Epithelial cell of prostate (primary cell): ENCODE data around the gene ANG.
"Not testable (repeated sequence)": the region's sequence is repeated elsewhere in the genome, so short reads cannot be mapped to it uniquely, and the experiment has no call there.

Experiments
- DNase-seq: peaks from one replicate; pipeline ENCODE4 v3.0.0-alpha.2; 2011; ENCODE audit warnings: low read depth, low spot score
- H3K27ac ChIP-seq: fragments of 450-650 bp; 2 replicates; pipeline ENCODE4 v1.5.1; 2017; ENCODE audit warnings: mild to moderate bottlenecking

Gene ANG

DNA sequence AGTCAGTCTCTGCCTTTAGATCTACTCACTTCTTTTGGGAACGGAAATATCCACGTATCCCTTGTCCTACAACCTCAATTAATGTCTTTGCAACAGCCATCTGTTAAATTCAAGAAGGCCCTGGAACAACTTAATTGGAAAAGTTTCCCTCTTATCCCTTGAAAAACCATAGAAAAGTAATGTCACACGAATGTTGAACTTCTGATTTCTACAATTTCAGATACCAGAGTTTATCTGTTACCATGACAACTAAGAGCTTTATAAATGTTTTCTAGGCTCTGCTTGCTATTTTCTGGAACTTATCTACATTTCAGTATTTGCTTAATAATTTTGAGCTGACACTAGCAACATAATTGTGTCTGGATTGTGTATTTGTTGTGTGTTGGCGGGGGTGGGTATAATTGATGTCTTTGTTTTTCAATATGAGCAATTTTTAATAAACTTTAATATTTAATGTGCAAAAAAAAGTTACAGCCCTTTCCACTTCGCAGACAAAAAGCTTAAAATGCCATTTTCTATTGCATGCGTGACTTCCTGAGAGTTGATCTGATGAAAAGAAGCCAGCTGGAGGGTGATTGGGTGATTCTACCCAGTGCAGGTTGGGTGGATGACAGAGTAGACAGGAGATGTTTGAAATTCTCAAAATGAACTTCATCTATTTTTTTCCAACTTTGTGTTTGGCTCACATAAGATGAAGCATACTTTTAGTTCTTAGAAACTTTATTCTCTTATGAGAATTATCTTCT lies 45.3 kb downstream of the ANG start:
- no peak overlapping the region for H3K27ac ChIP-seq
- DNase-seq = no peak

DNA sequence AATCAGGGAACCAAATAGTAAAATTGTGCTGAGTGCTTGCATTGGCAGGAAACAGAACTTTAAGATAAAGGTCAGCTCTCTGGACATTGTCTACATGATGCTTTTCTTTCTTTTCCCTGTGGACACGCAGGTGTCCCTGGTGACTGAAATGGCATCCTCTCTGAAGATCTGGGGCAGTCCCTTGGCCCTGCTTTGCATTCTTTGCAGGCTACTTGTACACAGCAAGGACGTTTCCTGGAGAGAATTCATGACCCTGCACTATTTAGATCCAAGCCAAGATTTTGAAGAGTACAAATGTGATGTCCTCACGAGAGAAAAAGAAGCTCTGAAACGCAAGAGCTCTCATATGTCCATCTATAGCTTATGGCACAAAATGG lies 45.9 kb downstream of the ANG start:
- DNase-seq = no peak
- no peak overlapping the region for H3K27ac ChIP-seq

DNA sequence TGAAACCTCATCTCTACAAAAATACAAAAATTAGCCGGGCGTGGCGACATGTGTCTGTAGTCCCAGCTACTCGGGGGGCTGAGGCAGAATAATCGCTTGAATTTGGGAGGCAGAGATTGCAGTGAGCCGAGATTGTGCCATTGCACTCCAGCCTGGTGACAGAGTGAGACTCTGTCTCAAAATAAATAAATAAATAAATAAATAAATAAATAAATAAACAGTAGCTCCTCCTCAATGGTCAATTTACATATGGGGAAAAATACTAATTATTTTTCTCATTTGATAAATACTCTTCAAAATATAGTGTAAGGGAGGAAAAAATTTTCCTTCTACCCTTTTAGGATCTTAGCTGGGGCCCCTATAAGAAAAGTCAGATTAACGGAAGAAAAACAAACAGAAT lies 49.7 kb downstream of the ANG start:
- DNase-seq, H3K27ac ChIP-seq: not testable (repeated sequence)

DNA sequence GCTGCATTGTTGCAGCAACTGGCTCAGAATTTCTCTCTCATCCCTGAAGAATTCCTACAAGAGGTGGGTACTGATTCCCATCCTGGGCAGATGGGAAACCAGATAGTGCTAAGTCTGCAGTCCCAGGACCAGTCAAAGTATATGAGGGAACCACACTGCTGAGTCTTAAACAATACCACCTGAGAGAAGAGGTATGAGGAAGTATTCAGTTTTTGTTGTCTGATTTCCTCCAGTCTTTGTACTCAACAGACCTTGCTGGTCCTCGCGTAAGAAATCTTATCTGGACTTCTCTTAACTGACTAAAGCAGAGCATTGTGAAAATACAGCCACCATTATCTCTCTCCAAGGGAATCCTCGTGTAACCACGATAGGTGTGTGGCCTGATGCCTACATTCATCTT lies 53.6 kb downstream of the ANG start:
- H3K27ac ChIP-seq = no peak overlapping the region
- no peak for DNase-seq

DNA sequence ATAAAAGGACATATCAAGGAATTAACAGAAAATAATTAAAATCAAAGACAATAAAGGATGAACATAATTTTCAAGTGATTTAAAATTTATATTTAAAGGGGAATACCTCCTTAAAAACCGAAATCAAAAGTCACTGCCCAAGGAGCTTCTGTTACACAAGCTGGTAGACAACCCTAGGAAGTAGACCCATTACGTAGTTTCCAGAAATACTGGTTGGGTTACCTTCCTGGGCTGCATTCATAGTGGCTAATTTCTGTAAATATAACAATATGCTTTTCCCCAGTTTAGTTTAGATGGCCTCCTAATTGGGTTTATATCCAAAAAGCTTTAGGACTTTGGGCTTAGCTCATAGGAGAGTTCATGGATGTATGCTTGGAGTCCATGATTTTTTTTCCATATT lies 55.0 kb downstream of the ANG start:
- H3K27ac ChIP-seq = no peak overlapping the region
- DNase-seq = no peak
